Heart left ventricle (tissue), 13 donors: ENCODE results near the gene ZSWIM8.

ENCODE experiments used
- POLR2A ChIP-seq, 2 donors: fragments of 450-650 bp; IDR thresholded peaks; one replicate each; pipeline ENCODE4 v1.6.1; 2017; ENCODE audit warnings: antibody characterized with exemption in 2 of 2, mild to moderate bottlenecking in 2 of 2, moderate library complexity in 2 of 2
- TF ChIP-seq, protein P1 (sequence below), 12 donors: fragments of 200-600 bp; sonication (generic) in 4 of 12; IDR thresholded peaks; one replicate each; pipeline versions ENCODE4 v1.5.0 to v1.8.0; 2018 to 2022; ENCODE audit warnings: antibody characterized with exemption in 12 of 12, mild to moderate bottlenecking in 5 of 12
- donor health status: ischemic (EF 13 %, LVEDD 7.1; RV severe dilation, severe dysfunction).
- donor health status: DM: no; HTN: yes; CAD: no.
- donor health status: DM: no; HTN: no; CAD: no.
- donor health status: ischemic (EF 25% LVEDD 6.9; RV normal size, moderate dysfunction).
- donor health status: ischemic (EF 25% LVEDD 5.7; RV mildly dilated, moderate dysfunction).
- donor health status: ischemic (EF 35%, LVEDD 5.7; RV mildly dilated, moderate dysfunction).
- donor health status: nonischemic (EF 11% LVEDD 7.7; RV severe dilation, severe dysfunction).
- donor health status: DM: yes; HTN: yes; CAD: no.
- donor health status: PGD.
- donor health status: ischemic (EF 29% LVEDD 5.4; RV normal size, mild dysfunction).
- donor health status: nonischemic (EF 23%, LVEDD 6.1; RV moderate dilation, normal function).

DNA sequence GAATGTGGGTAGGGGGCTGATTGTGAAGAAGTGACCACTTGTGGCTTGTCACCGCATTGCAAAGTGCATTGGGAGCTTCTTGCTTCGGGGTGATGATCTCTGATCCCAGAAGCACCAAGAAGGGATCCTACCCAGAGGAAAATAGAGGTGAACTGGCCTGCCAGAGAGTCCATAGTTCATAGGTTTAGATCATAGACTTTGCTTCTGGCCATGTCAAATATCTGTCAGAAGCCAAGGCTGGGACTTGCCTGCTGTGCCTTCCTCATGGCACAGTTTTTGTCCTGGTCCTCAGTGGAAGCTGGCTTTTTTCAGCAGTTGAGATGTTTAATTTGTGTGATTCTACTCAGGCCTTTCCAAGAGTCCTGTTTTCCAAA lies 1.1 kb downstream of the ZSWIM8 start:
- no peak for TF ChIP-seq POLR2A (IDR thresholded peaks at IDR 0.05)
- TF ChIP-seq, protein P1, sequence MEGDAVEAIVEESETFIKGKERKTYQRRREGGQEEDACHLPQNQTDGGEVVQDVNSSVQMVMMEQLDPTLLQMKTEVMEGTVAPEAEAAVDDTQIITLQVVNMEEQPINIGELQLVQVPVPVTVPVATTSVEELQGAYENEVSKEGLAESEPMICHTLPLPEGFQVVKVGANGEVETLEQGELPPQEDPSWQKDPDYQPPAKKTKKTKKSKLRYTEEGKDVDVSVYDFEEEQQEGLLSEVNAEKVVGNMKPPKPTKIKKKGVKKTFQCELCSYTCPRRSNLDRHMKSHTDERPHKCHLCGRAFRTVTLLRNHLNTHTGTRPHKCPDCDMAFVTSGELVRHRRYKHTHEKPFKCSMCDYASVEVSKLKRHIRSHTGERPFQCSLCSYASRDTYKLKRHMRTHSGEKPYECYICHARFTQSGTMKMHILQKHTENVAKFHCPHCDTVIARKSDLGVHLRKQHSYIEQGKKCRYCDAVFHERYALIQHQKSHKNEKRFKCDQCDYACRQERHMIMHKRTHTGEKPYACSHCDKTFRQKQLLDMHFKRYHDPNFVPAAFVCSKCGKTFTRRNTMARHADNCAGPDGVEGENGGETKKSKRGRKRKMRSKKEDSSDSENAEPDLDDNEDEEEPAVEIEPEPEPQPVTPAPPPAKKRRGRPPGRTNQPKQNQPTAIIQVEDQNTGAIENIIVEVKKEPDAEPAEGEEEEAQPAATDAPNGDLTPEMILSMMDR (IDR thresholded peaks at IDR 0.05): no peak
